Progenitor cell of endocrine pancreas (in vitro differentiated cells): ENCODE data around the gene PLEKHH2. TPM values are rescaled to one million over a fixed set of nuclear protein-coding genes. Genes with fewer than 3 reads are reported as not detected.

Experiments used
- DNase-seq: peaks from one replicate; pipeline ENCODE4 v3.0.0; 2021; ENCODE audit warnings: low spot score; ENCODE audit not compliant: unreplicated experiment
- H3K27ac Mint-ChIP-seq: 2 replicates; pipeline ENCODE4 v1.8.0; 2021; ENCODE audit warnings: mild to moderate bottlenecking, moderate library complexity, mixed read lengths
- H3K27me3 Mint-ChIP-seq: 2 replicates; pipeline ENCODE4 v1.8.0; 2021; ENCODE audit warnings: mixed read lengths
- H3K36me3 Mint-ChIP-seq: 2 replicates; pipeline ENCODE4 v1.8.0; 2022; ENCODE audit warnings: mixed read lengths; ENCODE audit not compliant: insufficient read depth
- H3K4me1 Mint-ChIP-seq: 2 replicates; pipeline ENCODE4 v1.8.0; 2021; ENCODE audit warnings: low read depth, mixed read lengths
- H3K4me3 Mint-ChIP-seq: 2 replicates; pipeline ENCODE4 v1.8.0; 2021; ENCODE audit warnings: low read depth, mild to moderate bottlenecking, moderate library complexity, mixed read lengths
- H3K9me3 Mint-ChIP-seq: 2 replicates; pipeline ENCODE4 v1.8.0; 2021; ENCODE audit warnings: low read depth, mixed read lengths
- total RNA-seq: library from RNA; stranded (reverse); gene quantifications from 2 replicates; pipeline ENCODE4 v1.2.1, GENCODE V29; 2021
- TF ChIP-seq, protein P1 (sequence below): fragments of 200-600 bp; sonication (generic); IDR thresholded peaks from one replicate; pipeline ENCODE4 v1.5.0; 2021; ENCODE audit warnings: antibody characterized with exemption, mild to moderate bottlenecking; ENCODE audit not compliant: unreplicated experiment

PLEKHH2 gene
- total RNA-seq, 1 donor from 2014 or later = 9.0 TPM

DNA sequence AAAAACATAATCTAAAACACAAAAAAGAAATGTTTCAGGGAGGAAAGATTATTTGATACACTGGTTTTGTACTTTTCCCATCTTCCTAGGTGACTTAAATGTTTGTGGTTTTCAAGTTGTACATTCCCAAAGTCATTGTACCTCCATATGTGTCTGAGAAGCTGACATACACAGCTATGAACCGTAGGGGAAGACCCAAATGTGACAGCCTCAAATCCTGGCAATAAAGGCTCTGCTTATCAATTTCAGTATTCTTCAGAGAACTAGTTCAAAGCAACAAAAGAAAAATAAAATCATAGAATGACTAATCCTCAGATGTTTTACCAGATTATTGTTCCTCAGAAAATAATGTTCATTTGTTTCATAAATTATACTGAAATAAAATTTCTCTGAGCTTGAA is 139.3 kb downstream of the PLEKHH2 start:
- no peak for DNase-seq
- peaks cover 6% of the 10 kb centered on the region for H3K4me1 Mint-ChIP-seq
- no peak overlapping the region for H3K4me3 Mint-ChIP-seq
- H3K36me3 Mint-ChIP-seq = peaks cover 12% of the 10 kb centered on the region
- H3K27me3 Mint-ChIP-seq = no peaks in the 10 kb centered on the region
- no peak overlapping the region for H3K27ac Mint-ChIP-seq
- TF ChIP-seq, protein P1, sequence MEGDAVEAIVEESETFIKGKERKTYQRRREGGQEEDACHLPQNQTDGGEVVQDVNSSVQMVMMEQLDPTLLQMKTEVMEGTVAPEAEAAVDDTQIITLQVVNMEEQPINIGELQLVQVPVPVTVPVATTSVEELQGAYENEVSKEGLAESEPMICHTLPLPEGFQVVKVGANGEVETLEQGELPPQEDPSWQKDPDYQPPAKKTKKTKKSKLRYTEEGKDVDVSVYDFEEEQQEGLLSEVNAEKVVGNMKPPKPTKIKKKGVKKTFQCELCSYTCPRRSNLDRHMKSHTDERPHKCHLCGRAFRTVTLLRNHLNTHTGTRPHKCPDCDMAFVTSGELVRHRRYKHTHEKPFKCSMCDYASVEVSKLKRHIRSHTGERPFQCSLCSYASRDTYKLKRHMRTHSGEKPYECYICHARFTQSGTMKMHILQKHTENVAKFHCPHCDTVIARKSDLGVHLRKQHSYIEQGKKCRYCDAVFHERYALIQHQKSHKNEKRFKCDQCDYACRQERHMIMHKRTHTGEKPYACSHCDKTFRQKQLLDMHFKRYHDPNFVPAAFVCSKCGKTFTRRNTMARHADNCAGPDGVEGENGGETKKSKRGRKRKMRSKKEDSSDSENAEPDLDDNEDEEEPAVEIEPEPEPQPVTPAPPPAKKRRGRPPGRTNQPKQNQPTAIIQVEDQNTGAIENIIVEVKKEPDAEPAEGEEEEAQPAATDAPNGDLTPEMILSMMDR = no peak
- no peaks in the 10 kb centered on the region for H3K9me3 Mint-ChIP-seq

DNA sequence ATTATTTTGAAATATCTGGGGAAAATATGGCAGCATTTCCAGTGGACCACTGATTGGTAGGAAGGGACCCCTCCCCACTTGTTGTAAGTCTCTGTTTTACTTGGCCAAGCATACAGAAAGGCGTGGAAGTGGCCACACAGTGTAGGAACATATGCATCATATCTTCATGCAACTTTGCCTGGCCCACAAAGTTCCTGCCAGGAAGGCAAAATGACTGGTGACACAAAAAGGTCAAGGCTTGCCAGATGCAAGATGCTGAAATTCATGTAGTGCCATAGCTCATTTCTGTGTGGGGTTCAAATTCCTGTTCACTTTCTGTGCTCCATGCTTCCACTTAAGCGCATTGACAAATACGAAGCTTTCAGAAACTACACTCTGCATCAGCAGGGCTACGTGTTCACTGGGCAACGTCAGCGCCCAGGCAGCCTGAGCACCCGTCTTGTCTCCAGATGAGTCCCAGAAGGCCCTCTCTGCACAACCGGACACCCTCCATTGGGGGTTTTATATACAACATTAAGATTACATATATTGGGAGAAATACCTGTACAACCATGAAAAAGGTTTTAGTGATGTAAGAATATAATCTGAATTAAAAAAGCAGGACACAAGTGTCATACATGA is 140.4 kb downstream of the PLEKHH2 start:
- H3K27me3 Mint-ChIP-seq = no peaks in the 10 kb centered on the region
- H3K36me3 Mint-ChIP-seq = peaks cover 13% of the 10 kb centered on the region
- H3K4me3 Mint-ChIP-seq = no peak overlapping the region
- no peak for DNase-seq
- no peaks in the 10 kb centered on the region for H3K9me3 Mint-ChIP-seq
- H3K27ac Mint-ChIP-seq = no peak overlapping the region
- TF ChIP-seq, protein P1 = no peak
- H3K4me1 Mint-ChIP-seq = peaks cover 6% of the 10 kb centered on the region

DNA sequence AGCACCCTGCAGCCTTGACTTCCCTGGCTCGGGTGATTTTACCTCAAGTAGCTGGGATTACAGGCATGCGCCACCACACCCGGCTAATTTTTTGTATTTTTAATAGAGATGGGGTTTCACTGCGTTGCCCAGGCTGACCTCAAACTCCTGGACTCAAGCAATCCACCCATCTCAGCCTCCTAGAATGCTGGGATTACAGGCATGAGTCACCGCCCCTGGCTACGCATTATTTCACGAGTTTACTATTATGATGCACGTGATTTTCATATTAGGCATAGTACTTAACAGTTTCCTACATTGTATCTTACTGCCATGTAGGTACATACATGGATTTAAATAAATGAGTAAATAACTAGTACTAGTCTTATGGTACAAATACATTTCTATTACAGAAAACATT is 141.2 kb downstream of the PLEKHH2 start:
- Mint-ChIP-seq H3K9me3 (no peaks in the 10 kb centered on the region), H3K27me3 (no peaks in the 10 kb centered on the region), H3K4me1 (peaks cover 6% of the 10 kb centered on the region), H3K4me3 (no peak overlapping the region), H3K36me3 (peaks cover 13% of the 10 kb centered on the region), H3K27ac (no peak overlapping the region)
- TF ChIP-seq, protein P1 = no peak
- no peak for DNase-seq

GRCh38 chr2:43787895-43788294 is 150.8 kb downstream of the PLEKHH2 start:
- no peak for DNase-seq
- TF ChIP-seq, protein P1 = no peak
- Mint-ChIP-seq H3K4me1 (no peaks in the 10 kb centered on the region), H3K27ac (no peak overlapping the region), H3K36me3 (peaks cover 14% of the 10 kb centered on the region), H3K4me3 (no peak overlapping the region), H3K9me3 (no peaks in the 10 kb centered on the region), H3K27me3 (no peaks in the 10 kb centered on the region)

DNA sequence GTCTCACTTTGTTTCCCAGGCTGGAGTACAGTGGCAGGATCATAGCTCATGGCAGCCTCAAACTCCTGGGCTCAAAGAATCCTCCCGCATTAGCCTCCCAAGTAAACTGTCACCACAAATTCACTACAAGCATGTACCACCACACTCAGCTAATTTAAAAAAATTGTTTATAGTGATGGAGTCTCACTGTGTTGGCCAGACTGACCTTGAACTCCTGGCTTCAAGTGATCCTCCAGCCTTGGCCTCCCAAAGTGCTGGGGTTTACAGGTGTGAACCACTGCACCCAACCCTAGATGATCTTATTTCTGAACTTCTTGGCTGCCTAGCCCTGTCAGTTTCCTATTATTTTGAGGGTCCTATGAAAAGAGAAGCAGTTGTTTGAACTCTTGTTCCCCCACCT is 151.6 kb downstream of the PLEKHH2 start:
- H3K27ac Mint-ChIP-seq = no peak overlapping the region

More for the DNA sequence above, 151.6 kb downstream of the PLEKHH2 start:
- Mint-ChIP-seq H3K4me1 (no peaks in the 10 kb centered on the region), H3K4me3 (no peak overlapping the region), H3K9me3 (no peaks in the 10 kb centered on the region), H3K36me3 (peaks cover 14% of the 10 kb centered on the region), H3K27me3 (no peaks in the 10 kb centered on the region)
- TF ChIP-seq, protein P1 = no peak
- no peak for DNase-seq
